ENCODE measurements around the gene PSMG3.
A peak's percentile ranks its signal among the peaks of the same experiment; 100 is the strongest.

PSMG3 gene

DNA sequence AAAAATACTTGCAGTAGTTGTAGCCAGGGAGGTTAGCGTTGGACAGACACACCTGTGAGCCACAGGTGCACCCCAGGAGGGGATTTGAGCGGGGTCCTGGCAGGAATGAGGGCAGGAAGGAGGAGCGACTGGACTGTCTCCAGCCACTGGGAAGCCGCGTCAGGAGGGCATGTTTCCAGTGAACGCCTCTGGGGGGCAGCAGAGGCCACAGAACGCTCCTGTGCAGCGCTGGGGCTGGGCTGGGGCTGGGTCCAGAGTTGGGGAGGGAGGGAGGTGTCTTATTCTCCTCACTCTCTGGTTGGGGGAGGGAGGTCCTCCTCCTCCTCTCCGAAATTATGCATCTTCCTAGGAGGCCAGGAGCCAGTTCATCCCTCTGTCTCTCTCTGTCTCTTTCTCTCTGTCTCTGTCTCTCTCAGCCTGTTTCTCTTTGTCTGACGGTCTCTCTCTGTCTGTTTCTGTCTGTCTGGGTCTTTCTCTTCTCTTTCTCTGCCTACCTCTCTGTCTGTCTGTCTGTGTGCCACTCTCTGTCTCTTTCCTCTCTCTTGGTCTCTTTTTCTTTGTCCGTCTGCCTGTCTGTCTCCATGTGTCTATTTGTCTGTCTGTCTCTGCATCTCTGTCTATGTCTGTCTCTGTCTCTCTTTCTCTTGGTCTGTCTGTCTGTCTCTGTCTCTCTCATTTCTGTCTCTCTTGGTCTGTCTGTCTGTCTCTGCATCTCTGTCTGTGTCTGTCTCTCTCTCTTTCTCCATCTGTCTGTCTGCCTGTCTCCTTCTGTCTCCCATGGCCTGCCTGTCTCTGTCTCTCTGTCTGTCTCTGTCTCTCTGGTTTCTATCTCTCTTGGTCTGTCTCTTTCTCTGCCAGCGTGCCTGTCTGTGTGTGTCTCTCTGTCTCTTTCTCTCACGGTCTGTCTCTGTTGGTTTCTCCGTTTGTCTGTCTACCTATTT lies 9.9 kb upstream of the PSMG3 start:
- peak; percentile 40 for DNase-seq (ENCODE audit: low read depth)
- TF ChIP-seq, protein P1, sequence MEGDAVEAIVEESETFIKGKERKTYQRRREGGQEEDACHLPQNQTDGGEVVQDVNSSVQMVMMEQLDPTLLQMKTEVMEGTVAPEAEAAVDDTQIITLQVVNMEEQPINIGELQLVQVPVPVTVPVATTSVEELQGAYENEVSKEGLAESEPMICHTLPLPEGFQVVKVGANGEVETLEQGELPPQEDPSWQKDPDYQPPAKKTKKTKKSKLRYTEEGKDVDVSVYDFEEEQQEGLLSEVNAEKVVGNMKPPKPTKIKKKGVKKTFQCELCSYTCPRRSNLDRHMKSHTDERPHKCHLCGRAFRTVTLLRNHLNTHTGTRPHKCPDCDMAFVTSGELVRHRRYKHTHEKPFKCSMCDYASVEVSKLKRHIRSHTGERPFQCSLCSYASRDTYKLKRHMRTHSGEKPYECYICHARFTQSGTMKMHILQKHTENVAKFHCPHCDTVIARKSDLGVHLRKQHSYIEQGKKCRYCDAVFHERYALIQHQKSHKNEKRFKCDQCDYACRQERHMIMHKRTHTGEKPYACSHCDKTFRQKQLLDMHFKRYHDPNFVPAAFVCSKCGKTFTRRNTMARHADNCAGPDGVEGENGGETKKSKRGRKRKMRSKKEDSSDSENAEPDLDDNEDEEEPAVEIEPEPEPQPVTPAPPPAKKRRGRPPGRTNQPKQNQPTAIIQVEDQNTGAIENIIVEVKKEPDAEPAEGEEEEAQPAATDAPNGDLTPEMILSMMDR (conservative IDR thresholded peaks at IDR 0.05; ENCODE audit: low read length): peak; percentile 85
- no peak overlapping the region for H3K4me3 ChIP-seq (ENCODE audit: low read length)

DNA sequence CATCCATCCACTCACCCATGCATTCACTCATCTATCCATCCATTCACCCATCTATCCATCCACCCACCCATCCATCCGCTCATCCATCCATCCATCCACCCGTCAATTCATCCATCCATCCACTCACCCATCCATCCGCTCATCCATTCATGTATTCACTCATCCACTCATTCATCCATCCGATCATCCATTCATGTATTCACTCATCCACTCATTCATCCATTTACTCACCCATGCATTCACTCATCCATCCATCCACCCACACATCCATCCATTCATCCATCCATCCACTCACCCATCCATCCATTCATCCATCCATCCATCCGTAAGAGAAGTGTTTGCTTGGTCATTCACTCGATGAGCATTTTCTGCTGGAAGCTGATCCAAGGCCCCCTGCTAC lies 8.7 kb upstream of the PSMG3 start:
- no peak for DNase-seq (ENCODE audit: low read depth)
- TF ChIP-seq, protein P1 (conservative IDR thresholded peaks at IDR 0.05; ENCODE audit: low read length): no peak
- H3K4me3 ChIP-seq (ENCODE audit: low read length): no peak overlapping the region

DNA sequence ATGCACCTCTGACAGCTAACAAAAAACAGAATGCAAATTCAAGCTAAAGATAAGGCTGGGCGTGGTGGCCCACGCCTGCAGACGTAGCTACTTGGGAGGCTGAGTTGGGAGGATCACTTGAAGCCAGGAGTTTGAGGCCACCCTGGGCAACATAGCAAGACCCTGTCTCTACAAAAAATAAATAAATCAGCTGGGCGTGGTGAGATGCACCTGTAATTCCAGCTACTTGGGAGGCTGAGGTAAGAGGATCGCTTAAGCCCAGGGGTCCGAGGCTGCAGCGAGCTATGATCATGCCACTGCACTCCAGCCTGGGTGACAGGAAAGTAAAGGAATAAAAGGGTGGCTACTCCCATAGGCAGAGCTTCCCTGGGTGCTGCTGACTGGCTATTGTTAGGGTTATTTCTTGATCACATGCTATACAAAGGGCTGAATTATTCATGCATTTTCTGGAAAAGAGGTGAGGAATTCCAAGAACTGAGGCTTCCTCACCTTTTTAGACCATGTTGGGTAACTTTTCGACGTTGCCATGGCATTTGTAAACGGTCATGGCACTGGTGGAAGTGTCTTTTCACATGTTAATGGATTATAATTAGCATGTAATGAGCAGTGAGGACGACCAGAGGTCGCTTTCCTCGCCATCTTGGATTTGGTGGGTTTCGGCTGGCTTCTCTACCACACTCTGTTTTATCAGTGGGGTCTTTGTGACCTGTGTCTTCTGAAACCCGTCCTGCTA lies 6.9 kb upstream of the PSMG3 start:
- TF ChIP-seq, protein P1 (conservative IDR thresholded peaks at IDR 0.05; ENCODE audit: low read length): no peak
- DNase-seq (ENCODE audit: low read depth): no peak
- H3K4me3 ChIP-seq (ENCODE audit: low read length): no peak overlapping the region

DNA sequence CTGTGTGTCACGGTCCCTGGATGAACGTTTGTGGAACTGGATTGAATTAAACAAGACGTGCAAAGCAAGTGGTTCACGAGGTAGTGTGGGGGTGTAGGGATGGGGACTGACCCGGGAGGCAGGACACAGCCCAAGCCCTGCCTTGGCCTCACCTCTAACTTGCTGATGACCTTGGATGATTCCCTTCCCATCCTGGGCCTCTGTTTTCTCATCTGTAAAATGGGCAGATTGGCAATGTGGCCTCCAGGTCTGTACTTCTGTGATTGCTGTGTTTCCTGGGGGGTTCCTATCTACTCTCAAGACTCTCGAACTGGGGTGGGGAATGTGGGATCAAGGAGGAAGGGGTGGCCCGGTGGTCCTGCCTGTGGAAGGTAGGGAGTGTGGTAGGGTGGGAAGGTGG lies 6.0 kb upstream of the PSMG3 start:
- TF ChIP-seq, protein P1 (conservative IDR thresholded peaks at IDR 0.05; ENCODE audit: low read length): no peak

DNA sequence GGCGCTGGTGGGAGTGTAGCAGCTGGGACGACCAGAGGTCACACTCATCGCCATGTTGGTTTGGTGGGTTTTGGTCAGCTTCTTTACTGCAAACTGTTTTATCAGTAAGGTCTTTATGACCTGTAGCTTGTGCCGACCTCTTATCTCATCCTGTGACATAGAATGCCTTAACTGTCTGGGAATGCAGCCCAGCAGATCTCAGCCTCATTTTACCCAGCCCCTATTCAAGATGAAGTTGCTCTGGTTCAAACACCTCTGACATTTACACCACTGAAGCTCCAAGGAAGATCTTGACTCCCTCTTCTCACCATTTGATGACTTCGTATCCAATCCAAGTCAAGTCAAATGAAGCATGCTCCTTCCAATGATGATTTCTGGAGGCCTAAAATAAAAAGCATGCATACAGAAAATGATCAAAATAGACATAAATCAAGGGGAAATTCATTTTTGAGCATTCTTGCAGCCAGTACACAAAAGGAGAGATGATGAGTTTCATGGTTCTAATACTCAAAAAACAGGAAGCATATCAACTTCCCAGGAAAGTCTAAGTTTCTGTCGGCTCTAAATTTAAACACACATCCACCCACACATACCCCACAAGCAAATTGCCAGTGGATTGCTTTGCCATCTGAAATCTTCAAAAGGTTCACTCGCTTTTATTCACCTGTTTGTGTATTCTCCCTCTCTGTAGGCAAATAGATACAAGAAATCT lies 2.4 kb upstream of the PSMG3 start:
- TF ChIP-seq, protein P1 (conservative IDR thresholded peaks at IDR 0.05; ENCODE audit: low read length): no peak
- no peak for DNase-seq (ENCODE audit: low read depth)
- H3K4me3 ChIP-seq (ENCODE audit: low read length): no peak overlapping the region

More for the DNA sequence above, 6.0 kb upstream of the PSMG3 start:
- H3K4me3 ChIP-seq (ENCODE audit: low read length): no peak overlapping the region
- no peak for DNase-seq (ENCODE audit: low read depth)

DNA sequence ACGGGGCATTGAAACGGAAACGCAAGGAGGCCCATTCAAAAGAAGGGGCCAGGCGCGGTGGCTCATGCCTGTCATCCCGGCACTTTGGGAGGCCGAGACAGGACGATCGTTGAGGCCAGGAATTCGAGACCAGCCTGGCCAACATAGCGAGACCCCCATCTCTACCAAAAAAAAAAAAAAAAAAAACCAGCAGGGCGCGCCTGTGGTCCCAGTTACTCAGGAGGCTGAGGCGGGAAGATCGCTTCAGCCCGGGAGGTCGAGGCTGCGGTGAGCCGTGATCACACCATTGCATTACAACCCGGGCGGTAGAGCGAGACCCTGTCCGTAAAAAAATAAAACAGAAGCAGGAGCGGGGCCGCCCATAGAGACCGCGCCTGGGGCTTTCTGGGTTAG lies 396 bp downstream of the PSMG3 start:
- DNase-seq (ENCODE audit: low read depth): no peak
- TF ChIP-seq, protein P1 (conservative IDR thresholded peaks at IDR 0.05; ENCODE audit: low read length): no peak
- H3K4me3 ChIP-seq (ENCODE audit: low read length): peak overlapping the region; percentile 75

Measured in AG10803 (cell line).